SK-N-SH treated with all-trans-retinoic acid at 6 μM for 48 hours (cell line): ENCODE data around the gene RPL39L.

Source experiments
- ZFP3 ChIP-seq: fragments of 250-450 bp; sonication (Bioruptor Pico); IDR thresholded peaks from 2 replicates; pipeline ENCODE4 v1.5.0; 2020; ENCODE audit warnings: mild to moderate bottlenecking, moderate library complexity
- ZFP30 ChIP-seq: fragments of 450-650 bp; formaldehyde crosslinking; IDR thresholded peaks from 2 replicates; pipeline ENCODE4 v1.5.0; 2022; ENCODE audit warnings: mild to moderate bottlenecking, moderate library complexity

- TF ChIP-seq ZFP3 (CRISPR knock-in tag) (no peak), ZFP30 (no peak)
These were observed 33.6 kb downstream of the RPL39L start for GRCh38 chr3:187105700-187106099.
